Motor neuron (in vitro differentiated cells): Measurements from ENCODE around the gene TMEM98. TPM values are rescaled to one million over a fixed set of nuclear protein-coding genes. Genes with fewer than 3 reads are reported as not detected.
"Not testable (repeated sequence)": the region's sequence is repeated elsewhere in the genome, so short reads cannot be mapped to it uniquely, and the experiment has no call there.

Experiments used
- ATAC-seq, 8 experiments: fragments of 200-7000 bp; cut with Tn5 transposase; replicated peaks in 6 of 8; 2 replicates each; pipeline ENCODE4 v1.8.0; 2021; ENCODE audit warnings: mild to moderate bottlenecking in 8 of 8, moderate library complexity in 8 of 8
- H3K27ac ChIP-seq, 2 donors: fragments of 250-450 bp; sonication (Bioruptor Pico); 2 replicates each; pipeline ENCODE4 v1.9.0; 2021; ENCODE audit warnings: antibody characterized with exemption in 2 of 2, mild to moderate bottlenecking in 2 of 2, moderate library complexity in 1 of 2
- H3K4me1 ChIP-seq, 2 donors: fragments of 250-450 bp; sonication (Bioruptor Pico); replicated peaks in 1 of 2; 2 replicates each; pipeline ENCODE4 v1.6.1; 2021; ENCODE audit warnings: antibody characterized with exemption in 2 of 2, mild to moderate bottlenecking in 2 of 2, moderate library complexity in 1 of 2
- H3K4me3 ChIP-seq, 5 donors: fragments of 250-450 bp; sonication (Bioruptor Pico); 2 replicates each; pipeline ENCODE4 v1.9.0; 2021; ENCODE audit warnings: antibody characterized with exemption in 5 of 5, mild to moderate bottlenecking in 5 of 5, moderate library complexity in 4 of 5
- WGBS, 10 experiments: fragments of 450-650 bp; shearing (Covaris generic); methylation state at CpG; one replicate each; pipeline ENCODE4 v1.0.0; 2022; 5-methylcytosine and 5-hydroxymethylcytosine counted together
- in situ Hi-C, 9 experiments: fragments of 400-800 bp; cut with MboI; loops; one replicate each; pipeline ENCODE4 v1.15.0; 2021; ENCODE audit warnings: low sequenced_read_pairs in 9 of 9, low pct_unique_long_range_greater_than_20kb in 2 of 9; ENCODE audit not compliant: unreplicated experiment in 9 of 9
- total RNA-seq, 8 experiments: library from RNA; unstranded; fragments of 300-600 nt; gene quantifications; 2 replicates each; pipeline versions ENCODE4 v1.2.3 to v1.2.4, GENCODE V29; 2022

The TMEM98 gene
- total RNA-seq, 8 experiments from 2014 or later = 7.7 to 48.6 (median 20.9) TPM

- ATAC-seq = no peak
- Histone ChIP-seq H3K4me3 (no peak overlapping the region), H3K4me1 (peaks cover 0 to 4% of the 10 kb centered on the region in 2 donors), H3K27ac (no peak overlapping the region)
- 39 to 80% (median 57%) methylated on average over 1 to 5 of the region's 7 CpGs; no CpG with 5 or more reads in 1 of the 10 experiments for WGBS, 10 experiments
- in situ Hi-C loops = no loop called here
These were observed 21.2 kb downstream of the TMEM98 start for GRCh38 chr17:32949181-32949580.

DNA sequence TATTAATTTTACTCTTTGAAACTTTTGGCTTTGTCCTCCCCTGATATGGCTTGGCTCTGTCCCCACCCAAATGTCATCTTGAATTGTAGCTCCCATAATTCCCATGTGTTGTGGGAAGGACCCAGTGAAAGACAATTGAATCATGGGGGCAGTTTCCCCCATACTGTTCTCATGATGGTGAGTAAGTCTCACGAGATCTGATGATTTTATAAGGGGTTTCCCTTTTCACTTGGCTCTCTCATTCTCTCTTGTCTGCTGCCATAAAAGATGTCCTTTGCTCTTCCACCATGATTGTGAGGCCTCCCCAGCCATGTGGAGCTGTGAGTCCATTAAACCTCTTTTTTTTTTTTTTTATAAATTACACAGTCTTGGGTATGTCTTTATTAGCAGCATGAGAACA lies 24.5 kb downstream of the TMEM98 start:
- H3K4me1 ChIP-seq, ATAC-seq, in situ Hi-C loops, H3K4me3 ChIP-seq, H3K27ac ChIP-seq: not testable (repeated sequence)
- 0 to 67% (median 57%) methylated on average over 1 of the region's 1 CpG; no CpG with 5 or more reads in 3 of the 10 experiments for WGBS, 10 experiments

DNA sequence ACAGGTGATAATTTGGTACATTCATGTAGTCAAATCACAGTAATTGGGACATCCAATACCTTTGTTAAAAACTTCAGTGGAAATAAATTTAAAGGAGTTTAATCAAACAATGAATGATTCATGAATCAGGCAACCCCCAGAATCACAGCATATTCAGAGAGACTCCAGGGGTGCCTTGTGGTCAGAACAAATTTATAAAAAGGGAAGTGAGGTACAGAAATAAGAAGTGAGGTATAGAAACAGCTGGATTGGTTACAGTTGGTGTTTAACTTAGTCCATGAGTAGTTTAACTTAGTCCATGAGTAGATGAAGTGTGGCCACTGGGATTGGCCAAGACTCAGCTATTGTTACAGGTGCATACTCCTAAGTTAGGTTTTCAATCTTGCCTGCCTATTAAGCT lies 25.1 kb downstream of the TMEM98 start:
- Histone ChIP-seq H3K27ac (no peak overlapping the region), H3K4me1 (peaks cover 0 to 4% of the 10 kb centered on the region in 2 donors), H3K4me3 (no peak overlapping the region)
- in situ Hi-C loops = no loop called here
- no peak for ATAC-seq

DNA sequence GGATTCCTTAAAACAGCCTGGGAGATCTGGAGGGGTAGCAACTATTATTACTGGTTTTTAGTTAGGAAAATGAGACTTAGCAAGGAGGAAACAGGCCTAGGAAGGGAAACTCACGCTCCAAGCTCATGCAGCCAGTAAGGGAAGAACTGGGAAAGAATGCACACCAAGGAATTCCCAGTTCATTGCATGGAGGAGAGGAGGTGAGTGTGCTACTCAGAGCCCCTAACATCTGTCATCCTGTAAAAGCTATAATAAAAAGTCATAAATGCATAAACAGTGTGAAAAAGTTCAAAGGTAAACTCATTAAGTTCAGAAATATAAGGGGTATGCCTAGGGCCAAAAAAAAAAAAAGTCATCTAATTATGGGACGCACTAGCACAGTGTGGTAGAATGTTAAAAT lies 25.9 kb downstream of the TMEM98 start:
- ATAC-seq = no peak
- 29 to 100% (median 60%) methylated on average over 1 to 2 of the region's 2 CpGs; no CpG with 5 or more reads in 3 of the 10 experiments for WGBS, 10 experiments
- Histone ChIP-seq H3K4me1 (peaks cover 0 to 4% of the 10 kb centered on the region in 2 donors), H3K4me3 (no peak overlapping the region), H3K27ac (no peak overlapping the region)
- in situ Hi-C loops = no loop called here

- Histone ChIP-seq H3K4me3 (no peak overlapping the region), H3K4me1 (peaks cover 0 to 4% of the 10 kb centered on the region in 2 donors), H3K27ac (no peak overlapping the region)
- in situ Hi-C loops = no loop called here
- peak in 1 of 8 experiments; percentile 41 for ATAC-seq
- WGBS, 10 experiments = 36 to 83% (median 70%) methylated on average over 1 to 5 of the region's 8 CpGs; no CpG with 5 or more reads in 2 of the 10 experiments
These were observed 26.5 kb downstream of the TMEM98 start for GRCh38 chr17:32954477-32954876.

GRCh38 chr17:32955155-32955554 lies 27.2 kb downstream of the TMEM98 start:
- in situ Hi-C loops = no loop called here
- Histone ChIP-seq H3K4me3 (no peak overlapping the region), H3K4me1 (peaks cover 0 to 4% of the 10 kb centered on the region in 2 donors), H3K27ac (no peak overlapping the region)
- no peak for ATAC-seq
- WGBS, 10 experiments = 40 to 78% (median 67%) methylated on average over 1 of the region's 1 CpG; no CpG with 5 or more reads in 7 of the 10 experiments

DNA sequence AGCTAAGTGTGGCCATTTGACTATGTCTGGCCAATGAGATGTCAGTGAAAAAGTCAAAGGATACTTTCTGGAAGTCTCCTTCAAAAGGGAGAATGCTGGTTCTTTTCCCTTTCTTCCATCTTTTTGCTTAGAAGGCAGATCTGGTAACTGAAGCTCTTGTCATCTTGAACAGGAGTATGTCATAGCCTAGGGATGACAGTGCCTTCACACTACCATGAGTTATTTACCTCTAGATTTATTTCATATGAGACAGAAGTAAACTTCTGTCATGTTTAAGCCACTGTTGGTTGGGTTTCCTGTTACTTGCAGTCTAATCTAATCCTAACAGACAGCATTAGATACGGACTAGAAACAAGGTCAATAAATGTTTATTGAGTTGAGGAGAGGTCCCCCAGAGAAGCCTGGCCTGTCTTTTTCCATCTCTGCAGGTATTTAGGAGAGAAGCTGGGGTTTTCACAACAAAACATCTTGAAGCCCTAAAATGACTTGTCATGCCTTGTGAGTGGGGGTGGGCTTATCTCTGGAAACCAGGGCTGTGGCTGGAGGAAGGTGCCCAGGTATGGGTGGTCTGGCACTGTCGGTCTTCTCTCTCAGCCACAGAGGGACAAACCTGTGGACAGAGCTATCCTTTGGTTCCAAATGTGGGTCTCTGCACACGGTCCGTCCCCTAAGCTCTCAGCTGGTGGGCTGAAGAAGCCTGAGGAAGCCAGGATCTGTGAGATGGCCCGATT lies 28.5 kb downstream of the TMEM98 start:
- 60 to 100% (median 87%) methylated on average over 1 to 5 of the region's 5 CpGs; no CpG with 5 or more reads in 1 of the 10 experiments for WGBS, 10 experiments
- no peak for ATAC-seq
- peaks cover 0 to 4% of the 10 kb centered on the region in 2 donors for H3K4me1 ChIP-seq
- in situ Hi-C loops = no loop called here
- no peak overlapping the region for H3K27ac ChIP-seq
- H3K4me3 ChIP-seq = no peak overlapping the region

- Histone ChIP-seq H3K4me1 (no peaks in the 10 kb centered on the region), H3K27ac (no peak overlapping the region), H3K4me3 (no peak overlapping the region)
- ATAC-seq = peak in 1 of 8 experiments; percentile 38
- in situ Hi-C loops = no loop called here
- 0 to 100% (median 23%) methylated on average over 1 to 2 of the region's 2 CpGs; no CpG with 5 or more reads in 2 of the 10 experiments for WGBS, 10 experiments
These were observed 30.5 kb downstream of the TMEM98 start for GRCh38 chr17:32958418-32958817.

- no peak for ATAC-seq
- in situ Hi-C loops = no loop called here
These were observed 32.9 kb downstream of the TMEM98 start for GRCh38 chr17:32960815-32961214.

DNA sequence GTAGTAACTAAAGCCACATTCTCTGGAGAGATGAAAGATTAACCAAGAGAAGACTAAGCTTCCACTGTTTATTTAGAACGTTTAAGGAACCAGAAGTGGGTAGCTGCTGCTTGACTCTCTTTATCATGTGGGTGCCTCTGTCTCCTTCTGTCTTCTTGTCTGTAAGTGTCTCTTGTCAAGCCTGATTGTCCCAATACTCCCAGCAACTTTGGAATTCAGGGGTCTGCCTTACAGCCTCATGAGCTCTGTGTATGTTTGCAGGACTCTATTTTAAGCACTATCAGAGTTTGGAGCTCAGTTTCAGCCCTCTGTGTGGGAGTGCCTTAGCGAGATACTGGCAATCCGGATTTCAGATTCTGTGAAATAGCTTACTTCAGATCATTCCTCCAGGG lies 34.4 kb downstream of the TMEM98 start:
- ATAC-seq = no peak
- in situ Hi-C loops = no loop called here
- Histone ChIP-seq H3K4me3 (no peak overlapping the region), H3K27ac (no peak overlapping the region), H3K4me1 (no peaks in the 10 kb centered on the region)
- 0 to 77% (median 60%) methylated on average over 1 to 3 of the region's 3 CpGs; no CpG with 5 or more reads in 3 of the 10 experiments for WGBS, 10 experiments

More at GRCh38 chr17:32960815-32961214, 32.9 kb downstream of the TMEM98 start:
- Histone ChIP-seq H3K4me3 (no peak overlapping the region), H3K4me1 (no peaks in the 10 kb centered on the region), H3K27ac (no peak overlapping the region)
- WGBS, 10 experiments = 40 to 100% (median 50%) methylated on average over 1 of the region's 2 CpGs; no CpG with 5 or more reads in 5 of the 10 experiments

DNA sequence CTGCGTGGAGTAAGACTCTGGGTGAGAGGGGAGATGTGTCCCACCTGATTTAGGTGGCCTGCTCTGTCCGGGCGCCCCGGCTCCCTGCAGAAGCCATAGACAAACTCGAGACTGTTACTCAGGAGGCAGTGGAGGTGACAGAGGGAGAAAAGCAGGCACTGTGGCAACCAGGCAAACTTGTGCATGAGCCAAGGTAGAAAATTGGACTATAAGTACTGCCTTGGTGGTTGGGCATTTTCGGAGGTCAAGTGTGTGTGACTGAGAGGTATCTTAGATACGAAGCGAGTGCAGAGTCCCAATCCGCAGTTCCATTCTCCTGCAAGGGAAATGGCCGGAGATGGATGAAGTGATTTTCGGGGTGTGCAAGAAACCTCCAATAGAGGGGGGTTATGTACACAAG lies 36.6 kb downstream of the TMEM98 start:
- in situ Hi-C loops = no loop called here
- H3K4me1 ChIP-seq = no peaks in the 10 kb centered on the region
- no peak for ATAC-seq
- no peak overlapping the region for H3K27ac ChIP-seq
- WGBS, 10 experiments = 20 to 100% (median 77%) methylated on average over 1 to 11 of the region's 11 CpGs
- no peak overlapping the region for H3K4me3 ChIP-seq

DNA sequence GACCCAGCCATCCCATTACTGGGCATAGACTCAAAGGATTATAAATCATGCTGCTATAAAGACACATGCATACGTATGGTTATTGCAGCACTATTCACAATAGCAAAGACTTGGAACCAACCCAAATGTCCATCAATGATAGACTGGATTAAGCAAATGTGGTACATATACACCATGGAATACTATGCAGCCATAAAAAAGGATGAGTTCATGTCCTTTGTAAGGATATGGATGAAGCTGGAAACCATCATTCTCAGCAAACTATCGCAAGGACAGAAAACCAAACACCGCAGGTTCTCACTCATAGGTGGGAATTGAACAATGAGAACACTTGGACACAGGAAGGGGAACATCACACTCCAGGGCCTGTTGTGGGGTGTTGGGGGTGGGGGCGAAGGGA lies 41.3 kb downstream of the TMEM98 start:
- 40 to 100% (median 70%) methylated on average over 1 to 2 of the region's 4 CpGs; no CpG with 5 or more reads in 5 of the 10 experiments for WGBS, 10 experiments
- H3K4me1 ChIP-seq, H3K27ac ChIP-seq, ATAC-seq, in situ Hi-C loops, H3K4me3 ChIP-seq: not testable (repeated sequence)

GRCh38 chr17:32970281-32970680 lies 42.3 kb downstream of the TMEM98 start:
- 10 to 83% (median 50%) methylated on average over 1 to 3 of the region's 3 CpGs; no CpG with 5 or more reads in 3 of the 10 experiments for WGBS, 10 experiments
- ATAC-seq = peak in 1 of 8 experiments; percentile 70
- in situ Hi-C loops = no loop called here
- Histone ChIP-seq H3K4me3 (no peak overlapping the region), H3K27ac (no peak overlapping the region), H3K4me1 (no peaks in the 10 kb centered on the region)

- no peak overlapping the region for H3K27ac ChIP-seq
- no peaks in the 10 kb centered on the region for H3K4me1 ChIP-seq
- in situ Hi-C loops = no loop called here
- 0 to 100% (median 75%) methylated on average over 1 of the region's 1 CpG; no CpG with 5 or more reads in 1 of the 10 experiments for WGBS, 10 experiments
- H3K4me3 ChIP-seq = no peak overlapping the region
- no peak for ATAC-seq
These were observed 43.2 kb downstream of the TMEM98 start for GRCh38 chr17:32971171-32971570.
